SK-N-SH treated with all-trans-retinoic acid at 6 μM for 48 hours (cell line): ENCODE data around the gene ARSB.

Experiments
- ATAC-seq: fragments of 200-7000 bp; cut with Tn5 transposase; 3 replicates; pipeline ENCODE4 v1.9.1; 2020; ENCODE audit warnings: mild to moderate bottlenecking, moderate library complexity
- ARNTL ChIP-seq: fragments of 450-650 bp; formaldehyde crosslinking; IDR thresholded peaks from 2 replicates; pipeline ENCODE4 v1.5.0; 2020; ENCODE audit warnings: low read depth, mild to moderate bottlenecking, moderate library complexity, borderline replicate concordance
- BACH2 ChIP-seq: fragments of 250-450 bp; sonication (Bioruptor Pico); IDR thresholded peaks from 2 replicates; pipeline ENCODE4 v1.9.0; 2021; ENCODE audit warnings: mild to moderate bottlenecking, borderline replicate concordance
- CREB5 ChIP-seq: fragments of 250-450 bp; sonication (Bioruptor Pico); IDR thresholded peaks from 2 replicates; pipeline ENCODE4 v1.5.1; 2020; ENCODE audit warnings: low read depth, mild to moderate bottlenecking, moderate library complexity
- CSDC2 ChIP-seq: fragments of 250-450 bp; sonication (Bioruptor Pico); IDR thresholded peaks from 2 replicates; pipeline ENCODE4 v1.5.0; 2020; ENCODE audit warnings: mild to moderate bottlenecking, moderate library complexity
- CSRNP3 ChIP-seq: fragments of 250-450 bp; sonication (Bioruptor Pico); IDR thresholded peaks from 2 replicates; pipeline ENCODE4 v1.5.1; 2021; ENCODE audit warnings: mild to moderate bottlenecking, moderate library complexity
- ESRRG ChIP-seq: fragments of 250-450 bp; sonication (Bioruptor Pico); IDR thresholded peaks from 2 replicates; pipeline ENCODE4 v1.6.1; 2021; ENCODE audit warnings: mild to moderate bottlenecking
- GLIS3 ChIP-seq: fragments of 250-450 bp; sonication (Bioruptor Pico); IDR thresholded peaks from 2 replicates; pipeline ENCODE4 v1.5.0; 2020; ENCODE audit warnings: mild to moderate bottlenecking, moderate library complexity
- ISL1 ChIP-seq: fragments of 250-450 bp; sonication (Bioruptor Pico); IDR thresholded peaks from 2 replicates; pipeline ENCODE4 v2.1.2; 2022; ENCODE audit warnings: mild to moderate bottlenecking, moderate library complexity
- OSR1 ChIP-seq: fragments of 250-450 bp; sonication (Bioruptor Pico); IDR thresholded peaks from 2 replicates; pipeline ENCODE4 v1.8.0; 2022; ENCODE audit warnings: moderate library complexity, mild to moderate bottlenecking, inconsistent platforms
- PPARA ChIP-seq: fragments of 250-450 bp; sonication (Bioruptor Pico); IDR thresholded peaks from 2 replicates; pipeline ENCODE4 v1.5.0; 2020; ENCODE audit warnings: mild to moderate bottlenecking, borderline replicate concordance
- RARB ChIP-seq: fragments of 250-450 bp; sonication (Bioruptor Pico); IDR thresholded peaks from 2 replicates; pipeline ENCODE4 v1.8.0; 2021; ENCODE audit warnings: mild to moderate bottlenecking, moderate library complexity
- SNAI2 ChIP-seq: fragments of 250-450 bp; sonication (Bioruptor Pico); IDR thresholded peaks from 2 replicates; pipeline ENCODE4 v1.5.0; 2020; ENCODE audit warnings: mild to moderate bottlenecking, moderate library complexity
- TCF4 ChIP-seq: fragments of 250-450 bp; sonication (Bioruptor Pico); IDR thresholded peaks from 2 replicates; pipeline ENCODE4 v1.8.0; 2021; ENCODE audit warnings: mild to moderate bottlenecking, moderate library complexity, borderline replicate concordance
- TOX ChIP-seq: fragments of 250-450 bp; sonication (Bioruptor Pico); IDR thresholded peaks from 2 replicates; pipeline ENCODE4 v1.8.0; 2021; ENCODE audit warnings: mild to moderate bottlenecking, moderate library complexity, borderline replicate concordance
- ZC3H10 ChIP-seq: fragments of 250-450 bp; sonication (Bioruptor Pico); IDR thresholded peaks from 2 replicates; pipeline ENCODE4 v1.5.1; 2021; ENCODE audit warnings: mild to moderate bottlenecking, moderate library complexity
- ZFP3 ChIP-seq: fragments of 250-450 bp; sonication (Bioruptor Pico); IDR thresholded peaks from 2 replicates; pipeline ENCODE4 v1.5.0; 2020; ENCODE audit warnings: mild to moderate bottlenecking, moderate library complexity
- ZFP30 ChIP-seq: fragments of 450-650 bp; formaldehyde crosslinking; IDR thresholded peaks from 2 replicates; pipeline ENCODE4 v1.5.0; 2022; ENCODE audit warnings: mild to moderate bottlenecking, moderate library complexity
- ZNF565 ChIP-seq: fragments of 450-650 bp; formaldehyde crosslinking; conservative IDR thresholded peaks from 2 replicates; pipeline ENCODE4 v1.5.0; 2020; ENCODE audit warnings: low read depth, mild to moderate bottlenecking, moderate library complexity
- ZNF70 ChIP-seq: fragments of 450-650 bp; formaldehyde crosslinking; IDR thresholded peaks from 2 replicates; pipeline ENCODE4 v1.5.0; 2020; ENCODE audit warnings: mild to moderate bottlenecking, moderate library complexity
- ZNF8 ChIP-seq: fragments of 450-650 bp; formaldehyde crosslinking; IDR thresholded peaks from 2 replicates; pipeline ENCODE4 v1.5.0; 2020; ENCODE audit warnings: mild to moderate bottlenecking, moderate library complexity
- TF ChIP-seq, protein P1 (sequence below): fragments of 250-450 bp; sonication (Bioruptor Pico); IDR thresholded peaks from 2 replicates; pipeline ENCODE4 v1.8.0; 2020; ENCODE audit warnings: mild to moderate bottlenecking, moderate library complexity, borderline replicate concordance
- TF ChIP-seq, protein P2 (sequence below): fragments of 250-450 bp; sonication (Bioruptor Pico); IDR thresholded peaks from 2 replicates; pipeline ENCODE4 v1.5.0; 2020; ENCODE audit warnings: mild to moderate bottlenecking, moderate library complexity
- TF ChIP-seq, protein P3 (sequence below): fragments of 250-450 bp; sonication (Bioruptor Pico); IDR thresholded peaks from 2 replicates; pipeline ENCODE4 v1.8.0; 2021; ENCODE audit warnings: low read depth, mild to moderate bottlenecking, moderate library complexity, borderline replicate concordance

Gene ARSB

DNA sequence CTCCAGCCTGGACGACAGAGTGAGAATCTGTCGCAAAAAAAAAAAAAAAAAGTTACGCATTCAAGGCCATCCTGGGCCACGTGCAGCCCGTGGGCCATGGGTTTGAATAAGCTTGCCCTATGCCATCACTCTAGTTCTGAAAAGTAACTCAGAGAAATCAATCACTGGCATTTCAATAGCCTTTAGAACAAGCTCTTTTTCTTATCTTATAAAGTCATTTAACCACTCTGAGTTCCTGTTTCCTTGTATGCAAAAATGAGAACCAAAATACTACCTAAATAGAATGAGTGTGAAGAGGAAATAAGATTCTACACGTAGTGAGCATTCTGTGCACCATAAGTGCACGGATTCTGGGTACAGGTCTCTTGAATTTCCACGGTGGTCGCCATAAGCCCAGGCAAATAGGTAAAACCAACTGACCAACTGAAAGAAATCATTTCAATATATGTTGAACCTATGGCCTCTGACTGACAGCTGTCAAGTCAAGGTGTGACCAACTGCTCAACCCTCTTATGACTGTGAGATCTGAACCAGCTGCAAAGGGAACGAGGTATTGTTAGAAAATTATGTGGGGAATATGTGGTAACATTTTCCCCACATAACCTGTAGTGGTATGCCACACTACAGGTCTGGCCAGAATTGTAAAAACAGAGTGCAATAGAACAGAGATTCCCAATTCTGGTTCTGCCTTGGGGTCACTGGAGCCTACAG, 192.6 kb downstream of the ARSB start:
- no peak for ATAC-seq
- TF ChIP-seq BACH2 (CRISPR knock-in tag) (no peak), OSR1 (CRISPR knock-in tag) (no peak), RARB (no peak), ZNF565 (no peak), CSRNP3 (CRISPR knock-in tag) (no peak), ISL1 (CRISPR knock-in tag) (no peak), ZNF70 (CRISPR knock-in tag) (no peak), ZFP3 (CRISPR knock-in tag) (no peak), PPARA (CRISPR knock-in tag) (no peak), ZNF8 (CRISPR knock-in tag) (no peak), GLIS3 (no peak), ZFP30 (no peak), TCF4 (no peak), ARNTL (no peak), CSDC2 (no peak), TOX (CRISPR knock-in tag) (no peak)
- TF ChIP-seq, protein P1, sequence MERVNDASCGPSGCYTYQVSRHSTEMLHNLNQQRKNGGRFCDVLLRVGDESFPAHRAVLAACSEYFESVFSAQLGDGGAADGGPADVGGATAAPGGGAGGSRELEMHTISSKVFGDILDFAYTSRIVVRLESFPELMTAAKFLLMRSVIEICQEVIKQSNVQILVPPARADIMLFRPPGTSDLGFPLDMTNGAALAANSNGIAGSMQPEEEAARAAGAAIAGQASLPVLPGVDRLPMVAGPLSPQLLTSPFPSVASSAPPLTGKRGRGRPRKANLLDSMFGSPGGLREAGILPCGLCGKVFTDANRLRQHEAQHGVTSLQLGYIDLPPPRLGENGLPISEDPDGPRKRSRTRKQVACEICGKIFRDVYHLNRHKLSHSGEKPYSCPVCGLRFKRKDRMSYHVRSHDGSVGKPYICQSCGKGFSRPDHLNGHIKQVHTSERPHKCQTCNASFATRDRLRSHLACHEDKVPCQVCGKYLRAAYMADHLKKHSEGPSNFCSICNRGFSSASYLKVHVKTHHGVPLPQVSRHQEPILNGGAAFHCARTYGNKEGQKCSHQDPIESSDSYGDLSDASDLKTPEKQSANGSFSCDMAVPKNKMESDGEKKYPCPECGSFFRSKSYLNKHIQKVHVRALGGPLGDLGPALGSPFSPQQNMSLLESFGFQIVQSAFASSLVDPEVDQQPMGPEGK (CRISPR knock-in tag): no peak
- TF ChIP-seq, protein P2, sequence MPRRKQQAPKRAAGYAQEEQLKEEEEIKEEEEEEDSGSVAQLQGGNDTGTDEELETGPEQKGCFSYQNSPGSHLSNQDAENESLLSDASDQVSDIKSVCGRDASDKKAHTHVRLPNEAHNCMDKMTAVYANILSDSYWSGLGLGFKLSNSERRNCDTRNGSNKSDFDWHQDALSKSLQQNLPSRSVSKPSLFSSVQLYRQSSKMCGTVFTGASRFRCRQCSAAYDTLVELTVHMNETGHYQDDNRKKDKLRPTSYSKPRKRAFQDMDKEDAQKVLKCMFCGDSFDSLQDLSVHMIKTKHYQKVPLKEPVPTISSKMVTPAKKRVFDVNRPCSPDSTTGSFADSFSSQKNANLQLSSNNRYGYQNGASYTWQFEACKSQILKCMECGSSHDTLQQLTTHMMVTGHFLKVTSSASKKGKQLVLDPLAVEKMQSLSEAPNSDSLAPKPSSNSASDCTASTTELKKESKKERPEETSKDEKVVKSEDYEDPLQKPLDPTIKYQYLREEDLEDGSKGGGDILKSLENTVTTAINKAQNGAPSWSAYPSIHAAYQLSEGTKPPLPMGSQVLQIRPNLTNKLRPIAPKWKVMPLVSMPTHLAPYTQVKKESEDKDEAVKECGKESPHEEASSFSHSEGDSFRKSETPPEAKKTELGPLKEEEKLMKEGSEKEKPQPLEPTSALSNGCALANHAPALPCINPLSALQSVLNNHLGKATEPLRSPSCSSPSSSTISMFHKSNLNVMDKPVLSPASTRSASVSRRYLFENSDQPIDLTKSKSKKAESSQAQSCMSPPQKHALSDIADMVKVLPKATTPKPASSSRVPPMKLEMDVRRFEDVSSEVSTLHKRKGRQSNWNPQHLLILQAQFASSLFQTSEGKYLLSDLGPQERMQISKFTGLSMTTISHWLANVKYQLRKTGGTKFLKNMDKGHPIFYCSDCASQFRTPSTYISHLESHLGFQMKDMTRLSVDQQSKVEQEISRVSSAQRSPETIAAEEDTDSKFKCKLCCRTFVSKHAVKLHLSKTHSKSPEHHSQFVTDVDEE (CRISPR knock-in tag): no peak
- TF ChIP-seq, protein P3, sequence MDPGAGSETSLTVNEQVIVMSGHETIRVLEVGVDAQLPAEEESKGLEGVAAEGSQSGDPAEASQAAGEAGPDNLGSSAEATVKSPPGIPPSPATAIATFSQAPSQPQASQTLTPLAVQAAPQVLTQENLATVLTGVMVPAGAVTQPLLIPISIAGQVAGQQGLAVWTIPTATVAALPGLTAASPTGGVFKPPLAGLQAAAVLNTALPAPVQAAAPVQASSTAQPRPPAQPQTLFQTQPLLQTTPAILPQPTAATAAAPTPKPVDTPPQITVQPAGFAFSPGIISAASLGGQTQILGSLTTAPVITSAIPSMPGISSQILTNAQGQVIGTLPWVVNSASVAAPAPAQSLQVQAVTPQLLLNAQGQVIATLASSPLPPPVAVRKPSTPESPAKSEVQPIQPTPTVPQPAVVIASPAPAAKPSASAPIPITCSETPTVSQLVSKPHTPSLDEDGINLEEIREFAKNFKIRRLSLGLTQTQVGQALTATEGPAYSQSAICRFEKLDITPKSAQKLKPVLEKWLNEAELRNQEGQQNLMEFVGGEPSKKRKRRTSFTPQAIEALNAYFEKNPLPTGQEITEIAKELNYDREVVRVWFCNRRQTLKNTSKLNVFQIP: no peak

GRCh38 chr5:78791501-78792100, 193.5 kb downstream of the ARSB start:
- no peak for ATAC-seq
- TF ChIP-seq ESRRG (CRISPR knock-in tag) (no peak), ZFP30 (no peak), ZC3H10 (no peak), PPARA (CRISPR knock-in tag) (no peak), ZNF70 (CRISPR knock-in tag) (no peak), CSDC2 (no peak), ARNTL (no peak), RARB (no peak), SNAI2 (CRISPR knock-in tag) (no peak), GLIS3 (no peak), CREB5 (CRISPR knock-in tag) (no peak), TCF4 (no peak), ISL1 (CRISPR knock-in tag) (no peak), ZFP3 (CRISPR knock-in tag) (no peak)
- TF ChIP-seq, protein P3: no peak
- TF ChIP-seq, protein P1 (CRISPR knock-in tag): no peak
- TF ChIP-seq, protein P2 (CRISPR knock-in tag): no peak
